HL-60 (cell line): ENCODE measurements around the gene CFAP69.

ENCODE experiments used
- GABPA ChIP-seq: IDR thresholded peaks from 2 replicates; pipeline ENCODE4 v1.6.1; 2012; ENCODE audit warnings: low read depth
- POLR2AphosphoS5 ChIP-seq: IDR thresholded peaks from 2 replicates; pipeline ENCODE4 v1.6.1; 2012; ENCODE audit warnings: low read depth
- SPI1 ChIP-seq: IDR thresholded peaks from 2 replicates; pipeline ENCODE4 v1.6.1; 2012; ENCODE audit warnings: low read depth, mild to moderate bottlenecking, borderline replicate concordance
- TF ChIP-seq, protein P1 (sequence below): IDR thresholded peaks from one replicate; pipeline ENCODE4 v1.5.1; 2011; ENCODE audit warnings: low read length, control low read depth, inconsistent platforms; ENCODE audit not compliant: insufficient read depth
- TF ChIP-seq, protein P2 (sequence below): IDR thresholded peaks from 2 replicates; pipeline ENCODE4 v1.6.1; 2012; ENCODE audit warnings: low read depth; ENCODE audit not compliant: insufficient replicate concordance

DNA sequence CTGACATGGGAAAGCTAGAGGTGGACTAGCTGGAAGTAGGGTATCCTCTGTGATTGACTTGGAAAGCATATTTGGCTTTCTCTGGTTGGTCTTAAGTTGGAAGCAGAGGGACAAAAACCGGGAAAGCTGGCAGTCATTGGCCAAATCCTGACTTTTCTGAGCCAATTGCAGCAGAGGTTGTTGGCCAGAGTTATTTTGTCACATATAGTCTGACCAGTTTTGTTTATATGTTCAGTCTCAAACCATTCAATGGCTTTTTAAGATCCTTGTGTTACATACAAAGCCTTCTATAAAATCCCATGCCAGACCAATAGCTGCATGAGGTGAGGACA is 6.3 kb downstream of the CFAP69 start:
- TF ChIP-seq, protein P1, sequence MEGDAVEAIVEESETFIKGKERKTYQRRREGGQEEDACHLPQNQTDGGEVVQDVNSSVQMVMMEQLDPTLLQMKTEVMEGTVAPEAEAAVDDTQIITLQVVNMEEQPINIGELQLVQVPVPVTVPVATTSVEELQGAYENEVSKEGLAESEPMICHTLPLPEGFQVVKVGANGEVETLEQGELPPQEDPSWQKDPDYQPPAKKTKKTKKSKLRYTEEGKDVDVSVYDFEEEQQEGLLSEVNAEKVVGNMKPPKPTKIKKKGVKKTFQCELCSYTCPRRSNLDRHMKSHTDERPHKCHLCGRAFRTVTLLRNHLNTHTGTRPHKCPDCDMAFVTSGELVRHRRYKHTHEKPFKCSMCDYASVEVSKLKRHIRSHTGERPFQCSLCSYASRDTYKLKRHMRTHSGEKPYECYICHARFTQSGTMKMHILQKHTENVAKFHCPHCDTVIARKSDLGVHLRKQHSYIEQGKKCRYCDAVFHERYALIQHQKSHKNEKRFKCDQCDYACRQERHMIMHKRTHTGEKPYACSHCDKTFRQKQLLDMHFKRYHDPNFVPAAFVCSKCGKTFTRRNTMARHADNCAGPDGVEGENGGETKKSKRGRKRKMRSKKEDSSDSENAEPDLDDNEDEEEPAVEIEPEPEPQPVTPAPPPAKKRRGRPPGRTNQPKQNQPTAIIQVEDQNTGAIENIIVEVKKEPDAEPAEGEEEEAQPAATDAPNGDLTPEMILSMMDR: no peak
- no peak for TF ChIP-seq POLR2AphosphoS5
- TF ChIP-seq GABPA: no peak
- TF ChIP-seq, protein P2, sequence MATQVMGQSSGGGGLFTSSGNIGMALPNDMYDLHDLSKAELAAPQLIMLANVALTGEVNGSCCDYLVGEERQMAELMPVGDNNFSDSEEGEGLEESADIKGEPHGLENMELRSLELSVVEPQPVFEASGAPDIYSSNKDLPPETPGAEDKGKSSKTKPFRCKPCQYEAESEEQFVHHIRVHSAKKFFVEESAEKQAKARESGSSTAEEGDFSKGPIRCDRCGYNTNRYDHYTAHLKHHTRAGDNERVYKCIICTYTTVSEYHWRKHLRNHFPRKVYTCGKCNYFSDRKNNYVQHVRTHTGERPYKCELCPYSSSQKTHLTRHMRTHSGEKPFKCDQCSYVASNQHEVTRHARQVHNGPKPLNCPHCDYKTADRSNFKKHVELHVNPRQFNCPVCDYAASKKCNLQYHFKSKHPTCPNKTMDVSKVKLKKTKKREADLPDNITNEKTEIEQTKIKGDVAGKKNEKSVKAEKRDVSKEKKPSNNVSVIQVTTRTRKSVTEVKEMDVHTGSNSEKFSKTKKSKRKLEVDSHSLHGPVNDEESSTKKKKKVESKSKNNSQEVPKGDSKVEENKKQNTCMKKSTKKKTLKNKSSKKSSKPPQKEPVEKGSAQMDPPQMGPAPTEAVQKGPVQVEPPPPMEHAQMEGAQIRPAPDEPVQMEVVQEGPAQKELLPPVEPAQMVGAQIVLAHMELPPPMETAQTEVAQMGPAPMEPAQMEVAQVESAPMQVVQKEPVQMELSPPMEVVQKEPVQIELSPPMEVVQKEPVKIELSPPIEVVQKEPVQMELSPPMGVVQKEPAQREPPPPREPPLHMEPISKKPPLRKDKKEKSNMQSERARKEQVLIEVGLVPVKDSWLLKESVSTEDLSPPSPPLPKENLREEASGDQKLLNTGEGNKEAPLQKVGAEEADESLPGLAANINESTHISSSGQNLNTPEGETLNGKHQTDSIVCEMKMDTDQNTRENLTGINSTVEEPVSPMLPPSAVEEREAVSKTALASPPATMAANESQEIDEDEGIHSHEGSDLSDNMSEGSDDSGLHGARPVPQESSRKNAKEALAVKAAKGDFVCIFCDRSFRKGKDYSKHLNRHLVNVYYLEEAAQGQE: no peak
- TF ChIP-seq SPI1: no peak
